Measurements from ENCODE around the gene INHA.

INHA gene

DNA sequence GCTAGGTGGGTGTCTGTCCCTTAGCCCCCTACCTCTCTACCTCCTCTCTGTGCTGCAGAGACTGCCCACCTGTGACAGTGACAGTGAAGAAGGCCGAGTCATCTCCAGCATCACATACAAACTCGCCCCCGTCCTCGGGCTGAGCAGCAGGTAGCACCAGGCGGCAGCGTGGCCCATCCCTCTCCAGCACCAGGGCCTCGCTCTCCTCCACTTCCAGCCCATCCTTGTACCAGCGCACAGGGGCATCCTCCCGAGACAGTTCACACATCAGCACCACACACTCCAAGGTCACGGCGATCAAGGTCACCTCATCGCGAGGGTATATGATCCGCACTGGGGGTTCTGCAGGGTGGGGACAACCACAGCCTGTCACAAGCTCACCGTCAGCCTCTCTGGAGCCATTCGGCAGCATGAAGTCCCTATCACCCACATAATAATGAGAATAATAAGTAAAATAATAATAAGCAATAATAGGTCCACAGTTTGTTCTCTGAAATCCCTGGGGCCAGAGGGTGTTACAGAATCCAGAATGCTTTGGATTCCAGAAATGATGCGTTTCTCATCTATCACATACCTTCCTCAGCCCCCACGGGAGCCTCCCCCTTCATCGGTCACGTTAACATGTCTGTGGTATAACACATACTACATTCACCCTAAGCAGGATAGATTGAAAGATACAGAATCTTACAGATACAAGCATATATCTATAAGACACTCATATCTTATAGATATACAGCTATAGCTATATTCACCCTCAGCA, 12.8 kb upstream of the INHA start:
- DNase-seq, result no peak

DNA sequence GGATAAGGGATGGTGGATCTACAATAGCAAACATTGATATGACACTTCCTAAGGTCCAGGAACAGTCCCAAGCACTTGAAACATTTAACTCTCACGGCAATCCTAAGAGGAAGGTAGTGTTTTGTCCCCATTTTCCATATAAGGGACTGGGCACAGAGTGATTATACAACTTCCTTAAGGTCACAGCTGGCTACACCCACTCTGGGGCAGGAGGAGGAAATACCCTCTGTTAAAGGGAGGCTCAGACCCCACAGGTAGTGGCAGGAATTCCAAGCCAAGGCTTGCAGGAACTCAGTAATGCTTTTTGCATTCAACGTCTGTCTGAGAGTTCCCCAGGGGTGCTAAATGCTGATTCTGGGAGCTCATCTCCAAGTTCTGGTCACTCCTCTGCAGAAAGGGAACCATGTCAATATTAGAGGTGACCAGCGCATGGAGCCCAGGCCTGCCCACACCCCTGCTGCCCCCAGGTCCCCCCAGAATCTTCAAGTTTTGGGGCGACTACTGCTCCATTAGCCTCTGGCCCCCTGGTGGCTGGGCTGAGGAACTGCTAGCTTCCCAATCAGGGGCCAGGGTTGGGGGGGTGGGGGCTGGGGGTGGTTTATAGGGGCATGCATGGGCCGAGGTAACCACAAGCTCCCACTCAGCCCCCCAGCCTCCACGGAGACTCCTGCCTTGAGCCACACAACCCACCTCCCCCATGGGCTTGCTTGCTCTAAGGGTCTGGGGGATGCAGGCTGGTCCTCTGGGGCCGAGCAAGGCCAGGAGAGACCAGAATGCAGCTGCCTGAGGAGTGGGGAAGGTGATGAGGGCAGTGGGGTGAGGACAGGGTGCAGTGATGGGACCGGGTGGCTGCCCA, 11.8 kb upstream of the INHA start:
- DNase-seq, result no peak

DNA sequence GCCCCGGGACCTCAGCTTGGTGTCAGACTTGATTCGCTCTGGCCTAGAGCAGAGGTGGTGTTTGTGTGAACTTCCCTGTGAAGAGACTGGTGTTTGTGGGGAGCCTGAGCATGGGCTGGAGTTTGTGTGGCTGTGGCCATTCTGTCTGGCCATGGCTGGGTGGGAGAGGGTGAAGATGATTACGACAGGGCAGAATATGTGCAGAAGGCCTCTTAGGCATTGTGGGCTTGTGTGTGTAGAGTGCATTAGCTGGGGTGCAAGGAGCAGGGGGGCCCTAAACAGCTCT, 11.3 kb upstream of the INHA start:
- DNase-seq, result no peak

GRCh38 chr2:219561179-219562048, 10.7 kb upstream of the INHA start:
- no peak for DNase-seq

DNA sequence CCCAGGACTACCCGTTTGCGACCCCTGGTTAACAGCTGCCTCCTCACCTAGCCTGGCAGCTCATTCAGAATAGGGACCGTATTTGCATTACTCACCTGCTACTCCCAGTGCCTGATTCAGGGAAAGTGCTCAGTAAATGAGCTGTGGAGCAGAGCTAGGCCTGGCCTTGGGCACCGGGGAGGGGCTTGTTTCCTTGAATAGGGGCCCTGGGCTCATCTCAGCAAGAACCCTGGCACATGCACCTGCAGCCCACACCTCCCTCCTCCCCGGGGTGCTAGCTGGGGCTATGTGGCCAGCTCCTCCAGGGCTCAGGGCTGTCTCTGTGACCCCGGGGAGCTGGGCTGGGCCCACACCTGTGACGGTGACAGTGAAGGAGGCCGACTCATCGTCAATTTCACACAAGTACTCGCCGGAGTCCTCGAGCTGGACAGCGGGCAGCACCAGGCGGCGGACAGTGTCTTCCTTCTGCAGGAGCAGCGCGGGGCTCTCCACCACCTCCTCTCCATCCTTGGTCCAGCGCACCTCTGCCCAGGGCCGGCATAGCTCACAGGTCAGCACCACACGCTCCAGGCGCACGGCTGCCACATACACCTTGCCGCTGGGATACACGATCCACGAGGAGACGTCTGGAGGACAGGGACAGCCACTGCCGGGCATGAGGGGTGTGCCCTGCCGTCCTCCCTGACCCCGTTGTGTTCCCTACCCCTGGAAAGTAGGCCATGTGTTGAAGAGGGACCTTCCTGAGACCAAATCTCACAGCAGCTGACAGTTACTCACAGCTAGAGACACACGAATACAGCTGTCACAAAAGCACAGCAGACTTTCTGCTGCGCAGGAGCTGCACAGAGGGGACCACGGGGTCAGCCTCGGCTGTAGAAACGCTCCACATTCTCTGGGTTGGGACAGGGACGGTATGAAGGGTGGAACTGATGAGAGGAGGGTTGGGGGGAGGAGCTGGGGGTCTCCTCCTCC, 9.8 kb upstream of the INHA start:
- DNase-seq, result no peak

- no peak for DNase-seq
Observed at GRCh38 chr2:219563271-219563928, 8.7 kb upstream of the INHA start.

DNA sequence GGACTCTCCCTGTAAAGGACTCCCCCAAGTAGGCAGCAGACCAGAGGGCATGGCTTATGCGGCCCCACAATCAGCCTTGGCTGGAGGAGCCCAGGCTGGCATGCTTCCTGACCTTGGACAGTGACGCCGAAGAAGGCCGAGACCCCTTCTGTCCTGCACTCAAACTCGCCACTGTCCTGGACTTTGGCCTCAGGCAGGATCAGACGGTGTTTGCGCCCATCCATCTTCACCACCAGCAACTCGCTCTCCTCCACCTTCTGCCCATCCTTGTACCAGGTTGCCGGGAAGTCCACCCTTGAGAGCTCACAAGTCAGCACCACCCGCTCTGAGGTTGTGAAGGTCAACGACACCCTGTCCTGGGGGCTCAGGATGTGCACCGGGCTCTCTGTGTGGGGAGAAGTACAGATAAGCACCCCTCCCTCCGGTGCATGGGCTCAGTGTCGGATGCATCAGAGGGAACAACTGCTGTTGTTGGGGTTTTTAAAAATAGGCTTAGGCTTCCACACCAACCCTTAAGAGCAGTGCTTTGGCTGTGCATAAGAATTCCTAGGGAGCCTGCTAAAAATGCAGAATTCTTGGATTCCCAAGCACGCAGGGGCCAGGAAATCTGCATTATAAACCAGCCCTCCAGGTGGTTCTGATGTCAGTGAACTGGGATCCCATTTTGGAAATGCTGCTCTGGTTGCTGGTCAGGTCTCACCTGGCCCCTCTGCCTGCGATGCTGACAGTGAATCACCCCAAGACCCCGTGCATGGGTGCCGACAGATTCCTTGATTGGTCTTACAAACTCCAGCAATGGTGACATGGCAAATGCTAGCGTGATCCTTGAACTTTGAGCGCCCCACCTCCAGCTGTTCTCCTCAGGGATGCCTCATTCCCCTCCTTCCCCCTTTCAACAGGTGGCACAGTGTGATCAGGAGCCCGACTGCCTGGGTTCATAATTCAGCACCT, 6.7 kb upstream of the INHA start:
- DNase-seq, result no peak

DNA sequence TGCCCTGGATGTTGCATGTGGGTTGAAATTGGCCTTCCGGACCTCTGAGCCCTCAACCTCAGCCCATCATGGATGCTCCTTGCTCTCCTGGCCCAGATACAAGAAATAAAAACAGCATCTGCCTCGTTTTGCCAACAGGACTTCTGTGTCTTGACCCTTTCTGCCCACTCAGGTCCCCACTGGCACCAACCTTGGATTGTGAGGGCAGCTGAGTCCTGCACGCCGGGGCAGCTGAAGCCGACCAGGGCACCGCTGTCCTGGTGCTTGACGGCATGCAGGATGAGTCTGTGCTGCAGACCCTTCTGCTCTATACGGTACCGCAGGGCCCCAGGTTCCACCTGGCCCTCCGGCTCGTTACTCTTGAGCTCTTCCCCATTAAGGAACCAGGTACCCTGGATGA, 5.5 kb upstream of the INHA start:
- no peak for DNase-seq

DNA sequence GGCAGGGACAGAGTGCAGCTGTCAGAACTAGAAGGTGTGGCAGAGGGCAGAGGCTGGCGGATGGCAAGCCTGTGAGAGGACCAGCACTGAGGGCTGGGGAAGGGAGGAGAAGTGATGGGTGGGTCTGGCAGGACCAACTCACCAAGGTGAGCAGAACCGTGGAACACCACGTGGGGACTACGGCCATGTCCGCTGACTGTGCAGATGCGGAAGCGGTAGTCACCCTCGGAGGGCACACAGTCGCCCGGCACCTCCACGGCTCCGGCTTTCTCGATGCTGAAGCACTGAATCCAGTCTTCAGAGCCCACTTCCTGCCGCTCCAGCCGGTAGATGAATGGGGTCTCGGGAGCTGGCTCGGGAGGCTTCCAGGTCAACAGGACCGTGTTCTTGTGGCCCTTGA, 5.0 kb upstream of the INHA start:
- DNase-seq, result no peak

- no peak for DNase-seq
Observed at GRCh38 chr2:219567791-219568361, 4.2 kb upstream of the INHA start.

- no peak for DNase-seq
Observed at GRCh38 chr2:219569041-219569440, 3.1 kb upstream of the INHA start.

GRCh38 chr2:219569635-219570034, 2.5 kb upstream of the INHA start:
- no peak for DNase-seq

GRCh38 chr2:219570194-219570923, 1.8 kb upstream of the INHA start:
- no peak for DNase-seq

DNA sequence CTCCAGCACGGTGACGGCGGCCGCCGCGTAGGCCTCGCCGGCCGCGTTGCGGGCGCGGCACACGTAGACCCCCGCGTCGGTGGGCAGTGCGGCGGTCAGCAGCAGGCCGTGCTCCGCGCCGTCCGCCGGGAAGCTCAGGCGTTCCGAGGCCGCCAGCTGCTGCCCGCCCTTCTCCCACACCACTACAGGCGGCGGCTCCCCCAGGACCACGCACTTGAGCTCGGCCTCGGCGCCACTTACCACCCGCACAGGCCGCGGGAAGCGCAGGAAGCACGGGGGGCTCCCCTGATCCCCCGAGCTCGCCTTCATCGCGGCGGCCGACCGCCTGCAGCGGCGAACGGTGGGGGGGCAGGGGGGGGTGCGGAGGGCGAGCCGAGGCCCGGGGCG, 1.2 kb upstream of the INHA start:
- no peak for DNase-seq

DNA sequence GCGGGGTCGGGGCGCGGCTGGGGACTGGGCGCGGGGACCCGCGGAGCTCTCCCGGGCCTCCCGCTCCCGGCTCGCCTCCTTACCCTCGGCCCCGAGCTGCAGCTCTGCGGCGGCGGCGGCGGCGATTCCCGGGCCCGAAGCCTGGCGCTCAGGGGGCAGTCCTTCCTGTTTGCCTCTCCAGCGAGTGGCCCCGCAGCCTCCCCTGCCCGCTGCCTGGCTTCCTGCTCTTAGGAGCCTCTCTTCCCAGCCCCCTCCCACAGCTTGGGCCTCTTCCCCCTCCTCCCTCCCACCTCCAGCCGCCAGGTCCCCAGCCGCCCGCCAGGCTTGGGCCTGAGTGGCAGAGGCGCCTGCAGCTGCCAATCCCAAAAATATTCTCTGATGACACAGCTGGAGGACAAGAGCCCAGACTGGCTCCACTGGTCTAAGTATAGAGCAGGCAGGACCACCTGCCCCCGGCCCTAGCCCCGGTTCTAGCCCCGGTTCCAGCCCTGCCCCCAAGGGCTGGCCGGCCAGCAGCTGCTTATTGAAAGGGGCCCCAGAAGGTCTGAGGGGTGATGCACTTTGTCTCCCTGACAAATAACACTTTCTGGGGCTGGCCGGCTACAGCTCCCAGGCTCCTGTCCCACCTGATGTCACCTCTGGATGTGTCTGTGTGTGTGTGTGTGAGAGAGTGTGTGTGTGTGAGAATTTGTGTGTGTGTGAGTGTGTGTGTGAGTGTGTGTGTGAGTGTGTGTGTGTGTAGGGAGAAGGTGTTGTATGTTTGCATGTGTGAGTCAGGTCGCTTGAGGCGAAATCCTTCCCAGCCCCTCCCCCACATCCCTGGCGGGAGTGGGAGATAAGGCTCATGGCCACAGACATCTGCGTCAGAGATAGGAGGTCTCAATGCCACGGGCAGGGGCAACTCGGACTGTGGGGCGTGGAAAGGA, 536 bp upstream of the INHA start, which contains the start of gene OBSL1:
Gene OBSL1 (minus strand): TSS at position 229 of the 926 bp plus-strand sequence. CDS start 307 bp downstream, outside the sequence.
- DNase-seq, result peak; percentile 9

DNA sequence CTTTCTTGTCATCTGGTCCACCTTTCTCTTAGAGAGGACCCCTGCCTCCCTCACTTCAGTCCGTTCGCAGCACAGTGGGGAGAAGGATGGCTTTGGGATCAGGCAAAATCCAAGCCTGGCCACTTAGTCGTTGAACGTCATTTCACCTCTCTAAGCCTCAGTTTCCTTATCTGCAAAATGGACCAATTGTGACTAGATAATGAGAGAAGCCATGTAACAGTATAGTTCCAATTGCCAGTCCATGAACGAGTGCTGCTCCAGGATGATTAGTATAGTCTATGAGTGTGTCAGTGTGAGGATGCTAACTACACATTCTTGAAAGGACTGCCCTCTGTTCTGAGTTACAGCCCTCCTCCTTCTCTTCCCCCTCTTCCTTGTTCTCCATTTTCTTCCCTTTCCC, 1.1 kb downstream of the INHA start:
- DNase-seq, result peak; percentile 82

DNA sequence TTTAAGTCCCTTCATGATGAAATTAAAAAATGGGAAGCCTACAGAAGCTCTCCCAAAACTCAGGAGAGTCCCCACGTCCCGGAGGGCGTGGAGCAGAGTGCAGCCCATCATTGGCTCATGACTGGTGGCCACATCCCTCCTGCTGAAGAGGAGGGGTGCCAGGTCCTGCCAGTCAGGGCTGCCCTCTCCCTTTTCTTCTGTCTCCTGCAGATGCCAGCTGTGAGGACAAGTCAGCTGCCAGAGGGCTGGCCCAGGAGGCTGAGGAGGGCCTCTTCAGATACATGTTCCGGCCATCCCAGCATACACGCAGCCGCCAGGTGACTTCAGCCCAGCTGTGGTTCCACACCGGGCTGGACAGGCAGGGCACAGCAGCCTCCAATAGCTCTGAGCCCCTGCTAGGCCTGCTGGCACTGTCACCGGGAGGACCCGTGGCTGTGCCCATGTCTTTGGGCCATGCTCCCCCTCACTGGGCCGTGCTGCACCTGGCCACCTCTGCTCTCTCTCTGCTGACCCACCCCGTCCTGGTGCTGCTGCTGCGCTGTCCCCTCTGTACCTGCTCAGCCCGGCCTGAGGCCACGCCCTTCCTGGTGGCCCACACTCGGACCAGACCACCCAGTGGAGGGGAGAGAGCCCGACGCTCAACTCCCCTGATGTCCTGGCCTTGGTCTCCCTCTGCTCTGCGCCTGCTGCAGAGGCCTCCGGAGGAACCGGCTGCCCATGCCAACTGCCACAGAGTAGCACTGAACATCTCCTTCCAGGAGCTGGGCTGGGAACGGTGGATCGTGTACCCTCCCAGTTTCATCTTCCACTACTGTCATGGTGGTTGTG, 2.6 kb downstream of the INHA start:
- no peak for DNase-seq

All from NCI-H446 treated with DMSO at 0.1 percent for 48 hours (cell line).